ENCODE data around the gene NES. TPM values are rescaled to one million over a fixed set of nuclear protein-coding genes. Genes with fewer than 3 reads are reported as not detected.

The NES gene
- total and polyA plus RNA-seq, 2 experiments from 2014 or later, result 25.0 to 95.9 TPM

DNA sequence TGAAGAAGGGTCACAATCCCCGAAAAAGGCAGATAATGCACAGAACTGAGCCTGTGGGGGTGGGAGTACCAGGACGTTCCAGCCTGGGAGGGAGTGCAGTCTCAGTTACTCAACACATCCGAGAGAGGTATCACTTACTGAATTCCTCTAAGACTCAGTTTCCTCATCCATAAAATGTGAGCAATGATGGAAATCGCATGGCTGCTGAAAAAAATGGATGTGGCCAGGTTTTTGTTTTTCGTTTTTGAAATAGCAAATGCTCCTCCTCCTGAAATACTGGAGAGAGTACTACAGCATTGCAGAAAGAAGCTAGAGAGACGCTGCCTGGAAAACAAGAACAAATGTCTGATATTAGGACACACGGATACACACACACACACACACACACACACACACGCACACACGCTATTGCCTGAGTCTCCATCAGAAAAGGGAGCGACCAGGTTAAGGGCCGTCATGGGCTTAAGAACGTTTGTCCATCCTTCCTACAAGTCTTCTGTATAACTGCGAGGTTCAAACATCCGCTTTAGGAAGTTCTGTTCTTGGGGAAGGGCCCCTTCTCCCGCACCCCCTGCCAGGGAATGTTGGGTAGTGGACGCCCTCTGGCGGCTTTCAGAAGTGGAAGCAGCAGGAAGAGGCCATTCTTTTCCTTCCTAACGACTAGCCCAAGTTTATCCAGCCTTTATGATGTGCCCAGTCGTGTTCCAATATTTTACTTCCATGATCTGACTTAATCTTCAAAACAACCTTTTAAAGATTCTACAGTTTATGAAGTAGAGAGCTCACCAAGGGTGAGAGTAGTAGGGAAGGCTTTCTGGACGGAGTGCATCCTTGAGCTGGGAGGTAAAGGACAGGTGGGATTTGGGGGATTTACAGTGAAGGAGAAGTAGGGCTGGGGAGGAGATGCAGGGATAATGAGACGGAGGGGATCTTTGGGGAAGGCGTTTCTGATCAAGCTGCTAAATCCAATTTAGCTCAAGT is 699 bp upstream of the NES start:
- no peak overlapping the region for H2AFZ ChIP-seq
- H3F3A ChIP-seq (replicated peaks; ENCODE audit: low read depth), result peaks cover 2% of the 10 kb centered on the region; the same call in 1 of the 2 replicates
- no peaks in the 10 kb centered on the region for H3K9me2 ChIP-seq (ENCODE audit: insufficient read depth)
- no peak overlapping the region for H3K27ac ChIP-seq (ENCODE audit: low read depth)
- peaks cover 39% of the 10 kb centered on the region for H3K4me1 ChIP-seq (ENCODE audit: insufficient read depth)
- ATAC-seq, result peak; percentile 10
- Mint-ChIP-seq H3K27ac (peak overlapping the region; percentile 28; the same call in 1 of the 2 replicates), H3K4me1 (peaks cover 53% of the 10 kb centered on the region), H3K4me3 (peak overlapping the region; percentile 70), H3K27me3 (ENCODE audit: insufficient read depth, low read depth, poor library complexity) (peaks cover 33% of the 10 kb centered on the region), H3K36me3 (ENCODE audit: low read depth) (peaks cover 27% of the 10 kb centered on the region), H3K9me3 (peaks cover 3% of the 10 kb centered on the region; the same call in 1 of the 3 replicates)
- peak; percentile 93 for DNase-seq (ENCODE audit: low spot score)
- H3K36me3 ChIP-seq (ENCODE audit: insufficient read depth), result peaks cover 1% of the 10 kb centered on the region
- TF ChIP-seq, protein P1, sequence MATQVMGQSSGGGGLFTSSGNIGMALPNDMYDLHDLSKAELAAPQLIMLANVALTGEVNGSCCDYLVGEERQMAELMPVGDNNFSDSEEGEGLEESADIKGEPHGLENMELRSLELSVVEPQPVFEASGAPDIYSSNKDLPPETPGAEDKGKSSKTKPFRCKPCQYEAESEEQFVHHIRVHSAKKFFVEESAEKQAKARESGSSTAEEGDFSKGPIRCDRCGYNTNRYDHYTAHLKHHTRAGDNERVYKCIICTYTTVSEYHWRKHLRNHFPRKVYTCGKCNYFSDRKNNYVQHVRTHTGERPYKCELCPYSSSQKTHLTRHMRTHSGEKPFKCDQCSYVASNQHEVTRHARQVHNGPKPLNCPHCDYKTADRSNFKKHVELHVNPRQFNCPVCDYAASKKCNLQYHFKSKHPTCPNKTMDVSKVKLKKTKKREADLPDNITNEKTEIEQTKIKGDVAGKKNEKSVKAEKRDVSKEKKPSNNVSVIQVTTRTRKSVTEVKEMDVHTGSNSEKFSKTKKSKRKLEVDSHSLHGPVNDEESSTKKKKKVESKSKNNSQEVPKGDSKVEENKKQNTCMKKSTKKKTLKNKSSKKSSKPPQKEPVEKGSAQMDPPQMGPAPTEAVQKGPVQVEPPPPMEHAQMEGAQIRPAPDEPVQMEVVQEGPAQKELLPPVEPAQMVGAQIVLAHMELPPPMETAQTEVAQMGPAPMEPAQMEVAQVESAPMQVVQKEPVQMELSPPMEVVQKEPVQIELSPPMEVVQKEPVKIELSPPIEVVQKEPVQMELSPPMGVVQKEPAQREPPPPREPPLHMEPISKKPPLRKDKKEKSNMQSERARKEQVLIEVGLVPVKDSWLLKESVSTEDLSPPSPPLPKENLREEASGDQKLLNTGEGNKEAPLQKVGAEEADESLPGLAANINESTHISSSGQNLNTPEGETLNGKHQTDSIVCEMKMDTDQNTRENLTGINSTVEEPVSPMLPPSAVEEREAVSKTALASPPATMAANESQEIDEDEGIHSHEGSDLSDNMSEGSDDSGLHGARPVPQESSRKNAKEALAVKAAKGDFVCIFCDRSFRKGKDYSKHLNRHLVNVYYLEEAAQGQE (IDR thresholded peaks at IDR 0.05; ENCODE audit: unreplicated experiment), result no peak
- TF ChIP-seq, protein P2, sequence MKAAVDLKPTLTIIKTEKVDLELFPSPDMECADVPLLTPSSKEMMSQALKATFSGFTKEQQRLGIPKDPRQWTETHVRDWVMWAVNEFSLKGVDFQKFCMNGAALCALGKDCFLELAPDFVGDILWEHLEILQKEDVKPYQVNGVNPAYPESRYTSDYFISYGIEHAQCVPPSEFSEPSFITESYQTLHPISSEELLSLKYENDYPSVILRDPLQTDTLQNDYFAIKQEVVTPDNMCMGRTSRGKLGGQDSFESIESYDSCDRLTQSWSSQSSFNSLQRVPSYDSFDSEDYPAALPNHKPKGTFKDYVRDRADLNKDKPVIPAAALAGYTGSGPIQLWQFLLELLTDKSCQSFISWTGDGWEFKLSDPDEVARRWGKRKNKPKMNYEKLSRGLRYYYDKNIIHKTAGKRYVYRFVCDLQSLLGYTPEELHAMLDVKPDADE (IDR thresholded peaks at IDR 0.05), result no peak
- TF ChIP-seq ZNF114 (CRISPR knock-in tag; IDR thresholded peaks at IDR 0.05) (no peak), JUNB (IDR thresholded peaks at IDR 0.05; ENCODE audit: unreplicated experiment) (no peak)
- TF ChIP-seq, protein P3, sequence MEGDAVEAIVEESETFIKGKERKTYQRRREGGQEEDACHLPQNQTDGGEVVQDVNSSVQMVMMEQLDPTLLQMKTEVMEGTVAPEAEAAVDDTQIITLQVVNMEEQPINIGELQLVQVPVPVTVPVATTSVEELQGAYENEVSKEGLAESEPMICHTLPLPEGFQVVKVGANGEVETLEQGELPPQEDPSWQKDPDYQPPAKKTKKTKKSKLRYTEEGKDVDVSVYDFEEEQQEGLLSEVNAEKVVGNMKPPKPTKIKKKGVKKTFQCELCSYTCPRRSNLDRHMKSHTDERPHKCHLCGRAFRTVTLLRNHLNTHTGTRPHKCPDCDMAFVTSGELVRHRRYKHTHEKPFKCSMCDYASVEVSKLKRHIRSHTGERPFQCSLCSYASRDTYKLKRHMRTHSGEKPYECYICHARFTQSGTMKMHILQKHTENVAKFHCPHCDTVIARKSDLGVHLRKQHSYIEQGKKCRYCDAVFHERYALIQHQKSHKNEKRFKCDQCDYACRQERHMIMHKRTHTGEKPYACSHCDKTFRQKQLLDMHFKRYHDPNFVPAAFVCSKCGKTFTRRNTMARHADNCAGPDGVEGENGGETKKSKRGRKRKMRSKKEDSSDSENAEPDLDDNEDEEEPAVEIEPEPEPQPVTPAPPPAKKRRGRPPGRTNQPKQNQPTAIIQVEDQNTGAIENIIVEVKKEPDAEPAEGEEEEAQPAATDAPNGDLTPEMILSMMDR (conservative IDR thresholded peaks at IDR 0.05; ENCODE audit: low read depth in 2 of 2), result peak; percentile 93 to 97
- peak overlapping the region; percentile 97 for H3K4me2 ChIP-seq
- H4K20me1 ChIP-seq (replicated peaks; ENCODE audit: insufficient read depth), result no peaks in the 10 kb centered on the region
- H3K4me3 ChIP-seq, result peak overlapping the region; percentile 78
- peaks cover 23% of the 10 kb centered on the region for H3K27me3 ChIP-seq (ENCODE audit: insufficient read depth)
- peaks cover 33% of the 10 kb centered on the region for H3K79me2 ChIP-seq (replicated peaks; ENCODE audit: insufficient read depth)
